Fibroblast of mammary gland (primary cell): ENCODE results near the gene SLC9B2.
A peak's percentile ranks its signal among the peaks of the same experiment; 100 is the strongest.

Experiments
- DNase-seq: peaks from one replicate; pipeline ENCODE4 v3.0.0-alpha.2; 2010; ENCODE audit warnings: low read depth
- H3K4me3 ChIP-seq: 2 replicates; pipeline ENCODE4 v1.5.1; 2011; ENCODE audit warnings: low read depth, mild to moderate bottlenecking, low read length, moderate library complexity; ENCODE audit not compliant: control insufficient read depth
- CTCF ChIP-seq: conservative IDR thresholded peaks from 2 replicates; pipeline ENCODE4 v1.5.1; 2011; ENCODE audit warnings: low read depth, low read length, inconsistent platforms; ENCODE audit not compliant: control insufficient read depth, insufficient read depth

The SLC9B2 gene

GRCh38 chr4:103105558-103106356, 29.2 kb upstream of the SLC9B2 start:
- no peak for DNase-seq
- no peak for TF ChIP-seq CTCF
- no peak overlapping the region for H3K4me3 ChIP-seq

- no peak for TF ChIP-seq CTCF
- no peak overlapping the region for H3K4me3 ChIP-seq
- DNase-seq, result no peak
These were observed 28.3 kb upstream of the SLC9B2 start for GRCh38 chr4:103104886-103105285.

GRCh38 chr4:103100691-103101090, 24.1 kb upstream of the SLC9B2 start:
- H3K4me3 ChIP-seq, result no peak overlapping the region
- no peak for TF ChIP-seq CTCF
- no peak for DNase-seq

- DNase-seq, result peak; percentile 98
- peak; percentile 62 for TF ChIP-seq CTCF
- H3K4me3 ChIP-seq, result peak within 1 kb of the TSS; percentile 63
These were observed 23.3 kb upstream of the SLC9B2 start, which contains the start of gene BDH2 for GRCh38 chr4:103099691-103100392. Gene BDH2 (minus strand): TSS chr4:103099834. CDS start chr4:103096254, 3,580 bp downstream.

- TF ChIP-seq CTCF, result no peak
- H3K4me3 ChIP-seq, result peak overlapping the region; percentile 63
- peak; percentile 27 for DNase-seq
These were observed 22.3 kb upstream of the SLC9B2 start for GRCh38 chr4:103098756-103099440.

- no peak overlapping the region for H3K4me3 ChIP-seq
- peak; percentile 10 for DNase-seq
- TF ChIP-seq CTCF, result no peak
These were observed 21.8 kb upstream of the SLC9B2 start for GRCh38 chr4:103098341-103098740.
